Measurements from ENCODE around the gene CEP162.
A peak's percentile ranks its signal among the peaks of the same experiment; 100 is the strongest.

The CEP162 gene

GRCh38 chr6:84242265-84242664 is 14.8 kb upstream of the CEP162 start:
- Histone ChIP-seq H3K9ac (ENCODE audit: low read length) (no peak overlapping the region), H3K4me2 (ENCODE audit: low read depth, low read length) (no peak overlapping the region), H3K36me3 (replicated peaks; ENCODE audit: insufficient read depth, low read length) (no peaks in the 10 kb centered on the region), H3K79me2 (ENCODE audit: low read length) (no peaks in the 10 kb centered on the region), H3K9me3 (replicated peaks; ENCODE audit: insufficient read depth, low read length) (no peaks in the 10 kb centered on the region), H3K27me3 (replicated peaks; ENCODE audit: insufficient read depth, low read length) (no peaks in the 10 kb centered on the region), H2AFZ (ENCODE audit: low read length) (no peak overlapping the region), H3K4me3 (ENCODE audit: low read length) (no peak overlapping the region), H3K4me1 (ENCODE audit: low read length) (no peaks in the 10 kb centered on the region), H3K9me2 (replicated peaks; ENCODE audit: insufficient read depth, low read length) (no peaks in the 10 kb centered on the region), H3K27ac (ENCODE audit: low read length) (no peak overlapping the region), H3F3A (ENCODE audit: insufficient read depth, low read length) (no peaks in the 10 kb centered on the region), H4K20me1 (ENCODE audit: insufficient read depth, low read length) (no peaks in the 10 kb centered on the region)
- DNase-seq = no peak
- TF ChIP-seq CTCF (IDR thresholded peaks at IDR 0.05; ENCODE audit: low read length) (no peak), EZH2phosphoT487 (IDR thresholded peaks at IDR 0.05; ENCODE audit: low read length) (no peak), EZH2 (optimal IDR thresholded peaks at IDR 0.05; ENCODE audit: low read depth, low read length) (no peak)

- Histone ChIP-seq H3K27me3 (replicated peaks; ENCODE audit: insufficient read depth, low read length) (no peaks in the 10 kb centered on the region), H3K79me2 (ENCODE audit: low read length) (no peaks in the 10 kb centered on the region), H3K36me3 (replicated peaks; ENCODE audit: insufficient read depth, low read length) (no peaks in the 10 kb centered on the region), H3F3A (ENCODE audit: insufficient read depth, low read length) (no peaks in the 10 kb centered on the region), H3K9ac (ENCODE audit: low read length) (peak overlapping the region; percentile 65; the same call in 1 of the 2 replicates), H2AFZ (ENCODE audit: low read length) (peak overlapping the region; percentile 98), H3K9me3 (replicated peaks; ENCODE audit: insufficient read depth, low read length) (no peaks in the 10 kb centered on the region), H3K27ac (ENCODE audit: low read length) (no peak overlapping the region), H3K4me2 (ENCODE audit: low read depth, low read length) (peak overlapping the region; percentile 85), H3K9me2 (replicated peaks; ENCODE audit: insufficient read depth, low read length) (no peaks in the 10 kb centered on the region), H3K4me1 (ENCODE audit: low read length) (0 out of 2 replicates have a peak, but pooled peaks cover 4% of the 10 kb centered on the region), H3K4me3 (ENCODE audit: low read length) (peak overlapping the region; percentile 90), H4K20me1 (ENCODE audit: insufficient read depth, low read length) (no peaks in the 10 kb centered on the region)
- DNase-seq = no peak
- TF ChIP-seq CTCF (IDR thresholded peaks at IDR 0.05; ENCODE audit: low read length) = no peak
Measured at GRCh38 chr6:84228198-84228543, 728 bp upstream of the CEP162 start.

- Histone ChIP-seq H3K9me3 (replicated peaks; ENCODE audit: insufficient read depth, low read length) (no peaks in the 10 kb centered on the region), H4K20me1 (ENCODE audit: insufficient read depth, low read length) (no peaks in the 10 kb centered on the region), H3K9ac (ENCODE audit: low read length) (peak overlapping the region; percentile 65), H3K4me2 (ENCODE audit: low read depth, low read length) (peak overlapping the region; percentile 85), H3K27me3 (replicated peaks; ENCODE audit: insufficient read depth, low read length) (no peaks in the 10 kb centered on the region), H3K36me3 (replicated peaks; ENCODE audit: insufficient read depth, low read length) (no peaks in the 10 kb centered on the region), H3K4me3 (ENCODE audit: low read length) (peak overlapping the region; percentile 90), H3F3A (ENCODE audit: insufficient read depth, low read length) (no peaks in the 10 kb centered on the region), H2AFZ (ENCODE audit: low read length) (peak overlapping the region; percentile 98), H3K9me2 (replicated peaks; ENCODE audit: insufficient read depth, low read length) (no peaks in the 10 kb centered on the region), H3K27ac (ENCODE audit: low read length) (no peak overlapping the region), H3K4me1 (ENCODE audit: low read length) (0 out of 2 replicates have a peak, but pooled peaks cover 4% of the 10 kb centered on the region), H3K79me2 (ENCODE audit: low read length) (no peaks in the 10 kb centered on the region)
- no peak for DNase-seq
- TF ChIP-seq EZH2phosphoT487 (IDR thresholded peaks at IDR 0.05; ENCODE audit: low read length) (no peak), EZH2 (optimal IDR thresholded peaks at IDR 0.05; ENCODE audit: low read depth, low read length) (no peak), CTCF (IDR thresholded peaks at IDR 0.05; ENCODE audit: low read length) (no peak)
Measured at GRCh38 chr6:84227044-84227433, 404 bp downstream of the CEP162 start.

Measured in MM.1S (cell line).